ENCODE measurements around the gene TNIK. TPM values are rescaled to one million over a fixed set of nuclear protein-coding genes. Genes with fewer than 3 reads are reported as not detected.

TNIK gene
- total RNA-seq, 1 donor = 24.2 TPM

DNA sequence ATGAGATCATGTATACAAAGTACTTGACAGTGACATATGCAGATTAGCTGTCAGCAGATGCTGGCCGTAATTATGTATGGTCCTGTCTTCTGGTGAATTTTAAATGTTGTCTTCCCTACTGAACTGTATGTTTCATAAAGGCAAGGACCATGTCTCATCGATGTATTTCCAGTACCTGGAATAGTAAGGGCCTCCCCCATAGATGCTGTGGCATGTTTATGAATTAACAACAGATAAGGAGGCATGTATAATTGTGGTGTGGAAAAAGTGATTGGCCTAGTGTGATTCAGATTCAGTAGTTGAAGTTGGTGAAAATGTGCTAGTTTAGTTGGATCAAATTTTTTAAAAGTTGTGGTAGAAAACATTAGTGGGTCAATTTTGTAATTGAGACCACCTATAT, 231.0 kb downstream of the TNIK start:
- no peak for TF ChIP-seq CTCF (IDR thresholded peaks at IDR 0.05; ENCODE audit: insufficient read depth, low read length)
- no peak overlapping the region for H3K4me3 ChIP-seq (ENCODE audit: low read depth, low read length)
- no peak for DNase-seq (ENCODE audit: low read depth)

DNA sequence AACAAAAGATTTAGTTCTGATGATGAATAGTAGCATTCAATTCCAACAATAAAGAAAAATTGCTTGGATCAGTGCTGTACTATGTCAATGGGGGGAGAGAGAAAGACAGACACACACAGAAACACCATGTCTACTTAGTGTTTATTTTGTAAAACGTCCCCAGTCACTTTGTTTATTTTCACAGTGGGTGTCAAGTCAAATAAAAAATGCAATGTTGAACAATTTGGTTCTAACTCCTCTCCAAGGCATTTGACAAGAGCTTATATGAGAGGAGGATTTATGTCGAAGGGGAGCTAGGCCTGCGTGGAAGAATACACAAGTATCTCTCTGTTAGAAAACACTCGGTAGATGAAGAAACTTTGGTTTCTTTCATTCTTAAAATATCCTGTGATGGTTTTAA, 232.0 kb downstream of the TNIK start:
- no peak for TF ChIP-seq CTCF (IDR thresholded peaks at IDR 0.05; ENCODE audit: insufficient read depth, low read length)
- H3K4me3 ChIP-seq (ENCODE audit: low read depth, low read length) = no peak overlapping the region
- DNase-seq (ENCODE audit: low read depth) = no peak

- H3K4me3 ChIP-seq (ENCODE audit: low read depth, low read length) = no peak overlapping the region
- no peak for TF ChIP-seq CTCF (IDR thresholded peaks at IDR 0.05; ENCODE audit: insufficient read depth, low read length)
- DNase-seq (ENCODE audit: low read depth) = no peak
Observed at GRCh38 chr3:171227828-171228227, 232.4 kb downstream of the TNIK start.

DNA sequence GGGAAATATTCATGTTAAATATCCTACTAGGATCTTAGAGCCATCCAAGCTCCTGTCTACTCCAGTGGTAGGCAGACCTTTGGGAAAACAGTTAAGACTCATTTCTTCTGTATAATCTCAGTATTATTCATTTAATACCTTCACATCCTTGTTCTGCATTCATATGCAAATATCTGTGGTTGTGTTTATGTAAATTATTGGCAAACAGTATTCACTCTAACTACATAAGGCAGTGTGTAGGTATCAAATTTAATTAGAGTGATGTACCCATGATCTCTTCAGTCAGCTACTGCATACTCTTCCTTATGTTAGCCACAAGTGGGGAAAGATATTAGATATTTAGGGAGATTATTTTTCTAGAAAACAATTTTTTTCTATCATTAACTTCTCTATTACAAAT, 232.8 kb downstream of the TNIK start:
- DNase-seq (ENCODE audit: low read depth) = no peak
- no peak for TF ChIP-seq CTCF (IDR thresholded peaks at IDR 0.05; ENCODE audit: insufficient read depth, low read length)
- H3K4me3 ChIP-seq (ENCODE audit: low read depth, low read length) = no peak overlapping the region

- TF ChIP-seq CTCF (IDR thresholded peaks at IDR 0.05; ENCODE audit: insufficient read depth, low read length) = no peak
Observed at GRCh38 chr3:171226794-171227193, 233.4 kb downstream of the TNIK start.

DNA sequence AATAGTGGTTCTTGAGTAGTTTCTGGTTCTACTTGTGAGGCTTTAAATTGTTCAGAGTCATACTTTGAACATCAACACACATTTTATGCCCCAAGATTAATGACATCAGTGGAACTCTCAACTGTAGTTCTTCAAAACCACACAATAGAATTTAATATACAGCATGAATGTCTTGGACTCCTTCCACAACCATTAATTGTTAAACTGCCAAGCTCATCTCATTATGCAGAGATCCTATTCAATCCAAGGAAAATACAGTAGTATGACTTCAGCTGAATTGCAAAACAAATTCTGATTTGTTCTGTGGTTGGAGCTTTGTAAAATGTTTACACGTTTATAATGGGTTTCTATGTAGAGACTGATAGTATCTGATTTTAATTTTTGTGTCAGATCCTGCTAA, 234.5 kb downstream of the TNIK start:
- H3K4me3 ChIP-seq (ENCODE audit: low read depth, low read length) = no peak overlapping the region
- DNase-seq (ENCODE audit: low read depth) = peak; percentile 71
- TF ChIP-seq CTCF (IDR thresholded peaks at IDR 0.05; ENCODE audit: insufficient read depth, low read length) = no peak

More at GRCh38 chr3:171226794-171227193, 233.4 kb downstream of the TNIK start:
- H3K4me3 ChIP-seq (ENCODE audit: low read depth, low read length) = no peak overlapping the region
- DNase-seq (ENCODE audit: low read depth) = no peak

DNA sequence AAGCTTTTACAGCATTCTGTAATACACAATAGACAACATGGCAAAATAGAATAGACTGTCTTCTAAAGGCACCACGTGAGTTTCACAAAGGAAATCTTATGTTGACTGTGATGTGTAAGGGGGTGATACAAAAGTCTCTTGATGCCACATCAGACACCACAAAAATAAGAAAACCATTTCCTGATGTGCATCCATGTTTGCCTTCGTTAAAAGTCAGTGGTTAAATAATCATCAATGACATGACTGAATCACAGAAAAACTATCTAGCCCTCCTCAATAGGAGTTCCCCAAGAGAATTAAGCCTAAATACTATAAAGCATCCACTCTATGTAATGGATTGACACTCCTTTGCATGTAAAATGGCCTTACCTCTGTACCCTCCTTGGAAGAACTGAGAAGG, 235.0 kb downstream of the TNIK start:
- no peak for DNase-seq (ENCODE audit: low read depth)

More for the DNA sequence above, 235.0 kb downstream of the TNIK start:
- H3K4me3 ChIP-seq (ENCODE audit: low read depth, low read length) = no peak overlapping the region
- no peak for TF ChIP-seq CTCF (IDR thresholded peaks at IDR 0.05; ENCODE audit: insufficient read depth, low read length)

Data from fibroblast of the aortic adventitia (primary cell).